ENCODE results near the gene DDX24. TPM values are rescaled to one million over a fixed set of nuclear protein-coding genes. Genes with fewer than 3 reads are reported as not detected.

The DDX24 gene
- total RNA-seq, 4 donors from 2014 or later, result 66.2 to 210 (median 72.5) TPM

DNA sequence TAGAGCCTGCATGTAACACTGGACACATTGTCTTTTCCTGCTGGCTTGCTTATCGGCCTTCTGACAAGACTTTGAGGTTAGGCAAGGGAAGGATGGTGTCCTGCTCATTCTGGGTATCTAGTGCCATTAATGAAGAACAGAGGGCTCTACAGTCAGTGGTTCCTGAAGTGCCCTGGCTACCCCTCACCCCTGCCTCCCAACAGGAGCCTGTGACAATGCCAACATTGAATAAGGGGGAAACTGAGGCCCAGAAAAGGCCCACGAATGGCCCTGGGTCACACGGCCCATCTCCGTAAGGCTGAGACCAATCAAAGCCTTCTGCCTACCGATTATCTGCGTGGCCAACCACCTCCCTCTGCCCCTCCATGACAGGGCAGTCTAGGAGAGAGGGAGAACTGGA is 46.3 kb upstream of the DDX24 start:
- no peak overlapping the region for H3K27ac ChIP-seq
- no peaks in the 10 kb centered on the region for H3K27me3 ChIP-seq
- no peak for TF ChIP-seq POLR2A (IDR thresholded peaks at IDR 0.05)
- TF ChIP-seq, protein P1, sequence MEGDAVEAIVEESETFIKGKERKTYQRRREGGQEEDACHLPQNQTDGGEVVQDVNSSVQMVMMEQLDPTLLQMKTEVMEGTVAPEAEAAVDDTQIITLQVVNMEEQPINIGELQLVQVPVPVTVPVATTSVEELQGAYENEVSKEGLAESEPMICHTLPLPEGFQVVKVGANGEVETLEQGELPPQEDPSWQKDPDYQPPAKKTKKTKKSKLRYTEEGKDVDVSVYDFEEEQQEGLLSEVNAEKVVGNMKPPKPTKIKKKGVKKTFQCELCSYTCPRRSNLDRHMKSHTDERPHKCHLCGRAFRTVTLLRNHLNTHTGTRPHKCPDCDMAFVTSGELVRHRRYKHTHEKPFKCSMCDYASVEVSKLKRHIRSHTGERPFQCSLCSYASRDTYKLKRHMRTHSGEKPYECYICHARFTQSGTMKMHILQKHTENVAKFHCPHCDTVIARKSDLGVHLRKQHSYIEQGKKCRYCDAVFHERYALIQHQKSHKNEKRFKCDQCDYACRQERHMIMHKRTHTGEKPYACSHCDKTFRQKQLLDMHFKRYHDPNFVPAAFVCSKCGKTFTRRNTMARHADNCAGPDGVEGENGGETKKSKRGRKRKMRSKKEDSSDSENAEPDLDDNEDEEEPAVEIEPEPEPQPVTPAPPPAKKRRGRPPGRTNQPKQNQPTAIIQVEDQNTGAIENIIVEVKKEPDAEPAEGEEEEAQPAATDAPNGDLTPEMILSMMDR (IDR thresholded peaks at IDR 0.05), result no peak
- H3K36me3 ChIP-seq, result no peaks in the 10 kb centered on the region
- peaks cover 0 to 14% (median 3%) of the 10 kb centered on the region in 4 donors for H3K4me1 ChIP-seq
- H3K4me3 ChIP-seq, result no peak overlapping the region
- peak in 1 of 3 donors; percentile 22 for DNase-seq
- no peaks in the 10 kb centered on the region for H3K9me3 ChIP-seq

DNA sequence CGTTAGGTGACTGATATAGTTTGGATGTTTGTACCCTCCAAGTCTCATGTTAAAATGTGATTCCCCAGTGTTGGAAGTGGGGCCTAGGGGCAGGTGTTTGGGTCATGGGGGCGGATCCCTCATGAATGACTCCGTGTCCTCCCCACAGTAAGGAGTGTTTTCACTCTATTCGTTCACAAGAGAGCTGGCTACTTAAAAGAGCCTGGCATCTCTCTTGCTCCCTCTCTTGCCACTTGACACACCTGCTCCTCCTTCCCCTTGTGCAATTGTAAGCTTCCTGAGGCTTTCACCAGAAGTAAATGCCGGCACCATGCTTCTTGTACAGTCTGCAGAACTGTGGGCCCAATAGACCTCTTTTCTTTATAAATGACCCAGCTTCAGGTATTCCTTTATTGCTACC is 45.8 kb upstream of the DDX24 start:
- no peaks in the 10 kb centered on the region for H3K36me3 ChIP-seq
- H3K4me3 ChIP-seq, result no peak overlapping the region
- no peak for TF ChIP-seq POLR2A (IDR thresholded peaks at IDR 0.05)
- TF ChIP-seq, protein P1 (IDR thresholded peaks at IDR 0.05), result no peak
- no peaks in the 10 kb centered on the region for H3K9me3 ChIP-seq
- peaks cover 0 to 14% (median 3%) of the 10 kb centered on the region in 4 donors for H3K4me1 ChIP-seq
- H3K27me3 ChIP-seq, result no peaks in the 10 kb centered on the region
- H3K27ac ChIP-seq, result no peak overlapping the region
- DNase-seq, result no peak

DNA sequence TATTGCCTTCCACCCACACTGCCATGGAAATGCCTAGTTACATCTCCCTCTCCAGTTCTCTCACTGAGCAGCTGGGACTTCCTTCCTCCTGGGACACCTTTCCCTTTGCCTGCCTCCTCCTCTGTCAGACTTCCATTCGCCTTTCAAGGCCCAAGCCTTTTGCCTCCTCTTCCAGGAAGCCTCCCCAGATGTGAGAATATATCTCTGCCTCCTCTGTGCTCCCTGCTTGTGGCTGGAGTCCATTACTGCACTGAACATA is 45.3 kb upstream of the DDX24 start:
- Histone ChIP-seq H3K4me3 (no peak overlapping the region), H3K4me1 (peaks cover 0 to 14% (median 3%) of the 10 kb centered on the region in 4 donors), H3K9me3 (no peaks in the 10 kb centered on the region), H3K27me3 (no peaks in the 10 kb centered on the region), H3K27ac (no peak overlapping the region), H3K36me3 (no peaks in the 10 kb centered on the region)
- DNase-seq, result peak in 1 of 3 donors; percentile 29
- no peak for TF ChIP-seq POLR2A (IDR thresholded peaks at IDR 0.05)
- TF ChIP-seq, protein P1 (IDR thresholded peaks at IDR 0.05), result no peak

DNA sequence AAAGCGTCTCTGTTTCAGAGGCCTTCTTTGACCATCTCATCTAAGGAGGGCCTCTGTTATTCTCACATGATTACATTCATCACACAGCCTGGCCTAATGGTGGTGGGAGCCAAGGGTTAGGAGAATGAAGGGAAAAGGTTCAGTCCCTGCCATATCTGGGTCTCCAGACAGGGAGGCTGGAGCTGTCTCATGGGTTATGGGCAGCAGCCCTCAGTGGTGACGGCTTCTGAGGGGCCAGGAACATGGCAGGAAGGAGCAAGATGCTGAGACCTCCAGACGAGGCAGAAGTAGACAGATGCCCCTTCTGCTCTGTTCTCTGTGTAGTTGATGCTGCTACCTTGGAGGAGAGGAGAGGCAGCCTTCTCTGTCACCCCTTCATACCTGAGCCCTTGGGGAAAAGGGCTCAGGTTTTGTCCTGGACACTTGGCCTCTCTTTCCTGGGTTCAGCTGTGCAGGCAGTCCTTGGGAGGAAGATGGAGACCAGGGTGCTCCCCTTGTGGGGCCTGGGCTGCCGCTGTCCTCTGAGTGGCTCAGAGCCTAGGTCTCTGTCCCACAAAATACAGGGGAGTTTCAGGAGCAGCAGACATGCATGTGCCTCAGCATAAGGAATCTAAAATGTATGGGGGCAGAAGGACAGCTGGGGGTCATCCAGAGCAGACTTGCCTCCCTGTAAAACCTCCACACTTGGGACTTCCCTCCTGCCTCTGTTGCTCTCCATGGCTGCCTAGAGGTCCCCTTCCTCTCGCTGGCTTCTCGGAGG is 44.8 kb upstream of the DDX24 start:
- H3K36me3 ChIP-seq, result no peaks in the 10 kb centered on the region
- peak in 2 of 3 donors; percentile 10 to 15 for DNase-seq
- H3K9me3 ChIP-seq, result no peaks in the 10 kb centered on the region
- no peak for TF ChIP-seq POLR2A (IDR thresholded peaks at IDR 0.05)
- TF ChIP-seq, protein P1 (IDR thresholded peaks at IDR 0.05), result no peak
- no peak overlapping the region for H3K4me3 ChIP-seq
- no peaks in the 10 kb centered on the region for H3K27me3 ChIP-seq
- H3K27ac ChIP-seq, result no peak overlapping the region
- peaks cover 0 to 14% (median 3%) of the 10 kb centered on the region in 4 donors for H3K4me1 ChIP-seq

DNA sequence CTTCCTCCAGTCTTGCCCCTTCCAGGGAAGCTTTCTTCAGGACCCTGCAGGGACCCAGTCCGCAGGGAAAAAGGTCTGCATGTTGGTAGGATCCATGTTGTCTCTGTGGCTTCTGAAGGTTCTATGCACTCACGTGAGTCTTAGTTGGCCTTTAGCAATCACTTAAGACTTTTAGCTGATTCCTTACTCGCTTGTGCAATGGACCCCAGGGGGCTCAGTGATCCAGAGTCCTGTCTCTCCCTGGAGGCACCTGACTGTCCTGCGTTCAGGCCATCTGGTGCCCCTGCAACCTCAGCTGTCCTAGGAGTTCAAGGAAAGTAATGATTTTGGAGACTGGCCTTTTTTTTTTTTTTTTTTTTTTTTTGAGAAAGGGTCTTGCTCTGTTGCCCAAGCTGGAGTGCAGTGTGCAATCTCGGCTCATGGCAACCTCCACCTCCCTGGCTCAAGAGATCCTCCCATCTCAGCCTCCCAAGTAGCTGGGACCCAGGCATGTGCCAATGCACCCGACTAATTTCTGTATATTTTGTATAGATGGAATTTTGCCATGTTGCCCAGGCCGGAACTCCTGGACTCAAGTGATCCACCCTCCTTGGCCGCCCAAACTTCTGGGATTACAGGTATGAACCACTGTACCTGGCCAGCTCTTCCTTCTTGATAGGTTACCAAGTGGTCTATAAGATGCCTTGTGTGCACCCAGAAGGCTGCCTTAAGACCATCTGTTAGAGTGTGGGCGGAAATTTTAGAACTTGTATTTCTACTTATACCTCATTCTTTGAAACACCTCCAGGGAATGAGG is 43.8 kb upstream of the DDX24 start:
- Histone ChIP-seq H3K9me3 (peaks cover 0 to 4% (median 0%) of the 10 kb centered on the region in 4 donors), H3K27me3 (no peaks in the 10 kb centered on the region), H3K36me3 (no peaks in the 10 kb centered on the region), H3K4me3 (no peak overlapping the region), H3K27ac (no peak overlapping the region), H3K4me1 (peaks cover 0 to 9% (median 2%) of the 10 kb centered on the region in 4 donors)
- DNase-seq, result peak in 1 of 3 donors; percentile 23
- TF ChIP-seq POLR2A (IDR thresholded peaks at IDR 0.05), result no peak
- TF ChIP-seq, protein P1 (IDR thresholded peaks at IDR 0.05), result no peak
